Measurements from ENCODE around the gene WDR5.
"Not testable (repeated sequence)": the region's sequence is repeated elsewhere in the genome, so short reads cannot be mapped to it uniquely, and the experiment has no call there.

WDR5 gene

DNA sequence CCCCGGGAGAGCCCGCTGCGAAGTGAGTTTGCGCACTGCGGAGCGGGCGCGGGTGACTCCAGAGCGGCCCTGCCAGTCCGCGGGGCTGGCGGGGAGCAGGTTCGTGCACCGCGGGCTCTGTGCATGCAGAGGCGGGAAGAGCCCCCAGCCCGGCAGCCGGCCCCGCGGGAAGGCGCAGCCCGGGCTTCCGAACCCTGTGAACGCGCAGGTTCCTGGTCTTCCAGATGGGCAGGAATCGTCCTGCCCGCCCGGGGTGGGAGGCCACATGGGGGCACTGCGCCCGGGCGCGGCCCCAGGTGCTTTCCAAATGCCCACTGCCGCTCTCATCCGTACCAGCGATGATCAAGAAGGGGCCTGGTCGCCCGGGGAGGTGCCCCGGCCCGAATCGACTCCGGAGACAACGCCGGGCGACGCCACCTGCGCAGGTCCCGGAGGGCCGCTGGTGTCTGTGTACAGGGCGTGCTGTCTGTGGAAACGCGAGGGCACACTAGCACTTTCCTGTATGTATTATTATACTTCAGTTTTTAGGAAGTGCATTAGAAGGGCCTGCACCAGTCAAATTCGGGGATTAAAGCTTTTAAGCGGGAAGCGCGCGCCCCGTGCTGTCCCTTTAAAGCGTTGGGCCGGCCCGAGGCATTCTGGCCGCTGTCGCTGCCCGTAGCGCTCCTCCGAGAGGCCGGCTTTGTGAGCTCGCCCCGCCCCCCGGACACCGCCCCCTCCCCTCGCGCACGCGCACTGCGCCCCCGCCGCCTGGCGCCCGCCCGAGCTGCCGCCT, at the start of gene WDR5:
TSS of gene WDR5 (plus strand) at position 740 of the 775 bp plus-strand sequence. CDS start 3,796 bp downstream, outside the sequence.
- DNase-seq = no peak

DNA sequence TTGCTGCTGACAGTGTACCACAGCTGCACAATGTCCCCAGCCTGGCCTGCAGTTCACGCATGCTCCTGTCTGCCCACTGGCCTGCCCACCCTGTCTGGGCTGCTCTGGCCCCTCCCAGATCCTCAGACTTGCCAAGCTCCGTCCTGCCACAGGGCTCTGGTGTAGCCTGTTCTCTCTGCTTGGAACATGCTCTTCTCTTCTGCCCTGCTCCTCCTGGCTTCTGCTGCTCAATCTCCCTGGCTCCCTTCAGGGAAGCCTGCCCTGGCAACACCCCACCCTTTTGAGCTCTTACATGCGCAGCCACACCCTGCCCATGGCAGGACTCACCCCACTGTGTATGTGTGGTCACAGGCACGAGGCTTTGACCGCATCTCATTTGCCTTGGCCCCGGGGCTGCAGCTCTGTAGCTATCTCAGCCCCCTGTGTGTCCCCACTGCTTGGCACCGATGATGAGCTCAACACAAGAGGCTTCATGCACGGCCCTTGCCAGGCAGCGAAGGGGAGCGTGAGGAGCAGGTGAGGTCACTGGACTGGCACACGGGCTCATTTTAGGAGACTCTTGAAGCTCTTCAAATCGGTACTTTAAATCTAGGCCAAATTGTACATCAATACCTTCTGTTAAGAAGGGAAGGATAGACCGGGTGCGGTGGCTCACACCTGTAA, 47.7 kb upstream of the WDR5 start:
- no peak for DNase-seq

DNA sequence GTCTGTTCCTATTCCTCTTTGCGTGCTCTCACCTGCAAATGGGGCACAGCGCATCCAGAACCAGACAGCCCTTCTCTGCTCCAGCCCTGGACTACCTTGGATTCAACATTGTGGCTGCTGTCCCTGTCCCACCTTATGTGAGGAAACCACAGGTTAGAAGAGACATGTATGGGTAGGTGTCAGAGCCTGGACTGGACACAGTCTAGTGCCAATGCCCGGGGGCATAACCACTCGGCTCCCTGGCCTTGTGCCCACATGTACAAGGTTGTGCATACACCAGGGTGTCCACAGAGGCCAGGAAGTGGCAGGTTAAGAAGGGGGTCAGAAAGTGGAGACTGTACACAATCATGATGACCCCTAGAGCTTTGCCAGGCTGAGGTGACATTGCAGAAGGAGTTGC, 45.9 kb upstream of the WDR5 start:
- no peak for DNase-seq

GRCh38 chr9:134099123-134099761, 36.6 kb upstream of the WDR5 start:
- DNase-seq = no peak

DNA sequence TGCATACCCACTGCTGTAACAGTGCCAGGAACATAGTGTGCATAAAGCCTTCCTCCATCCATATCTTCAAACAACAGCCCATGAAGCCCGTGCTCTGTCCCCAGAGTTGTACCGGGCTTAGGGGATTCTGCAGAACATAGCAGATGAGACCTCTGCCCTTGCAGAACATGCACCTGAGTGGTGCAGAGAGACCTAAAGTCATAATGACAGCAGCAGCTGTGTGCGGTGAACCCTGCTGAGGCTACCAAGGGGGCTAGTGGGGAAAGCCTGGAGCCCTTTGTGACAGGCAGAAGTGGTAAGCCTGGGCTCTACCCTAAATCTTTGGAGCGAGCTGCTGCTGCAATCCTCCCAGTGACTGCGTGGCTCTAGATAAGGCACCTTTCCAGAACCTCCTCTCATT, 35.8 kb upstream of the WDR5 start:
- DNase-seq = no peak

DNA sequence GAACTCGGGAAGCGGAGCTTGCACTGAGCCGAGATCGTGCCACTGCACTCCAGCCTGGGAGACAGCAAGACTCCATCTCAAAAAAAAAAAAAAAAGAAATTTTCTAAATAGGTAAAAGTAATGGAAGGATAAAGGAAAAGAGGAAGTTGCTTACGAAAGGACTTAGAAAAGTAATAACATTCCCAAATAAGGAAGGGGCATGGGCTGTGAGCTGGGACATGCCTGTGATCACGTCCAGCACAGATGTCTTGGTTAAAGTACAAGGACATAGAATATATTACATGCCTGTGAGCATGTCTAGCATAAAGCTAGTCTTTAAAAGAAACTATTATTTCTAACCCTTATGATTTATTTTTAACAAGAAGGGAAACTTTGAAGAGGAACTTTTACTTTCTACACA, 34.7 kb upstream of the WDR5 start:
- not testable (repeated sequence) for DNase-seq

DNA sequence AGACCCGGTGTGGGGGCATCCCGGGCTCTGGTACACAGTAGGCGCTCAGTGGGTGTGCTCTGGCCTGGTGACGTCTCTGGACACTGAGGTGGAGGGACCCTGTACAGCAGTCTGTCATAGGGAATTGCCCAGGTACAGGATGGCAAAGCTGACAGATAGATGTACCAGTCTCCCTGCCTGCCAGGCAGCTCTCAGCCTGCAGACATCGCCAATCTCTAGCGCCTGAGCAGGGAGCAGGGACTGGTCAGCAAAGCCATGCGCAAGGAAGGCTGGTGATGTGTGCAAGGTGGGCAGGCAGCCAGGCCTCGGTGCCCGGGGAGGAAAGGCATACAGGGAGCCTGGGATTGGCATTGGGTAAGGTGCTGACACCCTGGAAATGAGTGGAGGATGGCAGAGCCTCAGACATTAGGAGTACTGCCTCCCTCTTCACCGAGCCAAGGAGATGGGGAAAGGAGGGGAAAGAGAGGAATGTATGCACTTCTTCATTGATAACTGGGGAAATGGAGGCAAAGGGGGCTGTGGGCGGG, 34.2 kb upstream of the WDR5 start:
- no peak for DNase-seq

DNA sequence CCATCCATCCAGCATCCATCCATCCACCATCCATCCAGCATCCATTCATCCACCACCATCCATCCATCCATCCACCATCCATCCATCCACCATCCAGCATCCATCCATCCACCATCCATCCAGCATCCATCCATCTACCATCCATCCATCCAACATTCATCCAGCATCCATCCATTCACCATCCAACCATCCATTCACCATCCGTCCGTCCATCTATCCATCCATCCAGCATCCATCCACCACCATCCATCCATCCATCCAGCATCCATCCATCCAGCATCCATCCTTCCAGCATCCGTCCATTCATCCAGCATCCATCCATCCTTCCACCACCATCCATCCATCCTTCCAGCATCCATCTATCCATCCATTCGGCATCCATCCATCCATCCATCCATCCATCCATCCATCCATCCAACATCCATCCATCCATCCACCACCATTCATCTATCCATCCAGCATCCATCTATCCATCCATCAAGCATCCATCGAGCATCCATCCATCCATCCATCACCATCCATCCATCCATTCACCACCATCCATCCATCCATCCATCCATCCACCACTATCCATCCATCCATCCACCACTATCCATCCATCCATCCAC, 32.4 kb upstream of the WDR5 start:
- DNase-seq = no peak

- DNase-seq = no peak
Observed at GRCh38 chr9:134111064-134111463, 24.8 kb upstream of the WDR5 start.

GRCh38 chr9:134112561-134112960, 23.3 kb upstream of the WDR5 start:
- DNase-seq = no peak

GRCh38 chr9:134118972-134119371, 16.9 kb upstream of the WDR5 start:
- DNase-seq = not testable (repeated sequence)

GRCh38 chr9:134123764-134124128, 12.1 kb upstream of the WDR5 start:
- DNase-seq = no peak

- no peak for DNase-seq
Observed at GRCh38 chr9:134125413-134126095, 10.3 kb upstream of the WDR5 start.

GRCh38 chr9:134126373-134126772, 9.5 kb upstream of the WDR5 start:
- DNase-seq = no peak

DNA sequence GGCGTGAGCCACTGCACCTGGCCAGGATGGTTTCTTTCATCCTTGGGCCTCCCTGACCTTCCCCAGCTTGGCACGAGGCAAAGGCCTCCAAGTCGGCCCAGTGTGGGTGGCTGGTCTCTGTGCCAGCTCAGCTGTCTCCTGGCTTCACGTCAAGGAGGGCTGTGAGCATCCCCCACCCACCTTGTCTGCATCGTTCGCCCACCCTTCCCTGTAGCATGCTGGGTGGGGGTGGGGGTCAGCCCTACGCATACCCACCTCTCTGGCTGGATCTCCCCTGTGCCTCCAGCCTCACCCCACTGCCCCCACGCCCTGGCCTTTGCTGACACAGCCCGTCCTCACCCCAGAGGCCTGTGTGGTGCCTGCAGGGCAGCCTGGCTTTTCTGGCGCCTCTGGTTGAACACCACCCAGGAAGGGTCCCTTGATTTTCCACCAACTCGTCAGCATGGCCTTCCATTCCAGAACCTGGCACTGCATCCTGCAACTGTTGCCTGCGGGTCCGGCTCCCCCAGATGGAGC, 8.8 kb upstream of the WDR5 start:
- DNase-seq = no peak

DNA sequence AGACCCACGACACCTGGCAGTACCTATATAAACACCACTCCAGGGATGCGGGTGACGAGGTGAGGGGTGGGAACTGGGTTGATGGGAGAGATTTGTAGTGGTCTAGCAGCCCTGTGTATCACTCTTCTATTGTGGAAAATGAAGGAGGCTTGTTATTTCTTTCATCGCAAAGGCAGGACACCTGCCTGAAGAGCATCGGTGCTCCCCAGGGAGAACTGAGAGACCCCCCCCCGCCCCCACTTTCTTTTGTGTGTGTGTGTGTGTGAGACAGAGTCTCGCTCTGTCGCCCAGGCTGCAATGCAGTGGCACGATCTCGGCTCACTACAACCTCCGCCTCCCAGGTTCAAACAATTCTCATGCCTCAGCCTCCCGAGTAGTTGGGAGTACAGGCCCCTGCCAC, 8.3 kb upstream of the WDR5 start:
- no peak for DNase-seq

DNA sequence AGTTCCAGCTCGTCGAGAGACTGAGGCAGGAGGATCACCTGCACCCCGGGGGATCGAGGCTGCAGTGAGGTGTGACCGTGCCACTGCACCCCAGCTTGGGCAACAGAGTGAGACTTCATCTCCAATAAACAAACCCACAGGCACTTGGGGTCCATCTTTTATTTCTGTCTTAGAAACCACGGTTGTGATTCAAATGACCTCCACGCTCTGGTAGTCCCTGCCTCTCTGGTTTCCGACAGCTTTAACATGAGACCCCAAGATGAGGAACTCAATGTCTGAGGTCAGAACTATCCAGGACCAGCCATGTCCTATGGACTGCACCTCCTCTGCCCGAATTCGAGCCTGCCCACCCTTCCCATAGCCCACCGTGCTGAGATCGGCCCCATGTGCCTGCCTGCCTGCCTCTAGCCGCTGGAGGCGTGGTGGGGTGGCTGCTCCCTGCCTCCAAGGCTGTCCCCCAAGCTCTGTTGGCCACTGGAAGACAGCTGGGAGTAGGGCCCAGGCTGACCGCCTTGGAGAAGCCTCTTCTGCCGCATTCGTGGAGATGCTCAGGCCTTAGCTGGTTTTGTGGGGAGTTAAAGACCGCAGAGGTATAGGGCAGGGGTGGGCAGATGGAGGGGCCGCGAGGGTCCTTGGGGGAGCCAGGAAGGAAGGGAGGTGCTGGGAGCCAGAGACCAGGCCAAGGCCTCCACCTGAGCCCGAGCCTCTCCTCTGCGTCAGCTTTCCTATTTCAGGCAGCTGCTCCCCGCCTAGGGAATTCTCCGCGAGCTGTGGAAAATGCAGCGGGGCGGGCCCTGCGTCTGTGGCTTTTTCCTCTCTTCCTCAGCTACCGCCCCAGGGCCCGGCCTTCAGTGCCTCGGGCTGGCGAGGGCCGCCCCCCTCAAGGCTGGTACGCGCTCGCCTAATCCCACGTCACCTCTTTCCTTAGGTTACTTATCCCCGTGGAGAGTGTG, 6.9 kb upstream of the WDR5 start:
- DNase-seq = no peak

- DNase-seq = no peak
Observed at GRCh38 chr9:134130503-134131375, 5.1 kb upstream of the WDR5 start.

DNA sequence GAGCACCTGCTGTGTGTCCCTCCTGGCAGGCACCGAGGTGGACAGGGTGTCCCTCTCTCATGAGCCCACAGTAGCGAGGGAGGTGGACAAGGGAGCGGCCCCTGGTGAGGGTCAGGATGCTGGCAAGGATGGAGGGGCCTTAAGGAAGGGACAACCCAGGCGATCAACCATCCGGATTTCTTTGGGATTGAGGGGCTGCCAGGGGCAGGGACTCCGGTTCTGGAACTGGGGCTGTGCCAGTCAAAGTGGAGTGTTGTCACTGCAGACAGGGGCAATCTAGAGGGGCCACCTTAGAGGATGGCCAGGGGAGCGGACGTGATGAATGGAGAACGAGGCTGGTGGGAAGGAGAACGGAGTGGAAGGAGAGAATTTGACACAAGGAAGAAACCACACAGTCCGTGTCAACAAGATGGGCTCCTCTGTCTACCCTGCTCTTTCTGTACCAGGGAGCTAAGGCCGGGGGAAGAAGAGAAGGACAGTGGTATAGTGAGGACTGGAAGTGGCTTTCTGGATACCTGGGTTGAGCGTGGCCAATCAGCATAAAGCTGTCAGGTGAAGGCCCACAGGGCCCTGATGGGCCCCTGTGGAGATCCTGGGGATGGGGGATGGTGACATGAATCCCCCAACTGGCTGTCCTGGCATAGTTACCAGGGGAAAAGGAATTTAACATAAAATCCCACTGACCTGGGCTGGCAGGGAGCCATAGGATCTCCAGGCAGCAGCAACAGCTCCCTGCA, 4.2 kb upstream of the WDR5 start:
- no peak for DNase-seq

All from NCI-H1436 treated with DMSO at 0.1 percent for 48 hours (cell line).